GM18511 (cell line): ENCODE data around the gene KIF2A.

Source experiments
- ATAC-seq: cut with Tn5 transposase; IDR thresholded peaks from one replicate; pipeline ENCODE4 v1.9.1; 2021; ENCODE audit warnings: mild to moderate bottlenecking, moderate library complexity; ENCODE audit not compliant: unreplicated experiment

The KIF2A gene

DNA sequence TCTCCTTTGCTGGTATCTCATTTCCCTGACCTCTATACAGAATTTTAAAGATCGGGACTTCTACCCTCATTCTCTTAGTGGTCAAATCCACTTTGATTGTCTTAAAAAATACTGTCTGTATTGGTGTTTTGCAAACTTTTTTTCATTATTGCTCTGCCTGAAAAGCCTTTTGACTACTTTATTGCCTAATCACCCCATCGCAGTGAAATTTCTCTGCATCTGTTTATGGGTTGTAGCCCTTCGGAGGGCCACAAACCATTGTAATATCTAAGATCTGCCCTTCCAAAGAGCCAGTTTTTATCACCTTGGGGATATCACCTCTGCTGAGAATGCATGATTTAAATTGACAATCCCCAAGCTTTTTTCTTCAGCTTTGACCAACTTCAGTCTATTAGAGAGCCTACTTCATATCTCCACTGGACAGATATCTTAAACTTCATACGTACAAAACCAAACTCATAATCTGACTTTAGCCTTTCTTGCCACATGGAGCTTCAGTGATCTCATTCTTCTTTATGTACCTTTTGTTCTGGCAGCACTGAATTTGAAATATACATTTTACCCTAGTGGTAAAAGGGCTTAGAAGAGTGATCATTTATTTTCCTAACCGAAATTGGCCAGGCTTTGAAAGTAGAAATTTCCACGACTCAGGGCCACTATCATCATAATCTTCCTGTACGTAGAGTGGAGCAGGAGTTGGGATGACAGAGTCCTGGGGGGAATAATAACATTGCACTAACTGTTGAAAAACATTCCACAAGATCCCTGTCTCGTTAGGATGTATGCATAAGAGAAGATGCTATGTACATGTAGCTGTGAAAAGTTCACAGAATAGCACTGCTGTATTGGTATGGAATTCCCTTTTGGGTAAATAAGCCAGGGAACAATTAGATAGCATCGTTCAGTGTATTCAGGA lies 21.4 kb downstream of the KIF2A start:
- no peak for ATAC-seq

DNA sequence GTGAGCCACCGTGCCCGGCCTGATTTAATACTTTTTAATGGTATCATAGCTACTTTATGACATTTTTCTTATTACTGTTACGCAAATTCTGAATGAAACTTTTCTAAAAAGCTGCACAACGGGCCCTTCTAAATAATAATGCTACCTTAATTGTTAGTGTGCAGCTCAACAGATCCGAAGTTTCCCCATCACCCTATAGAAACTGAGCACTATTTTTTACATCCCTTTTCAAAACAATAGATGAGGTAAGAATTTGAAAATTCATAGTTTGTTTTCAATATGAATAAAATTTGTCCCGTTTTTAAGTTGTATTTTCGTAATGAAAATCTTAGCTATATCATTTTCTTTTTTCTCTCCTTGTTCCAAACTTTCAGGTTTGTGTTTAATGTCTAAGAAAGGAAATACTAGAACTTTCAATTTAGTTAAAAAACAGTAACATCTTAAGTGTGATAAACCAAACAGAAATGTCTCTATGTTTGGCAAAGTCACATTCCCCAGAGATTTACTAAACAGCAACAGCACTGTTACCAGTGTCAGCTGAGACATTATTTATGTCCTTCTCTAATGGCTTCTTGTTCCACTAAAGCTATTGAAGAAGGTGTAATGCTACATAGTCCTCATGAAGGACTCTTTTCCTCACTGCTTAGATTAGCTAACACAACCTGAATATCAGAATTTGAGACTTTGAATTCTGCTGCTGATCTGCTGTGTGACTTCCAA lies 22.9 kb downstream of the KIF2A start:
- no peak for ATAC-seq

DNA sequence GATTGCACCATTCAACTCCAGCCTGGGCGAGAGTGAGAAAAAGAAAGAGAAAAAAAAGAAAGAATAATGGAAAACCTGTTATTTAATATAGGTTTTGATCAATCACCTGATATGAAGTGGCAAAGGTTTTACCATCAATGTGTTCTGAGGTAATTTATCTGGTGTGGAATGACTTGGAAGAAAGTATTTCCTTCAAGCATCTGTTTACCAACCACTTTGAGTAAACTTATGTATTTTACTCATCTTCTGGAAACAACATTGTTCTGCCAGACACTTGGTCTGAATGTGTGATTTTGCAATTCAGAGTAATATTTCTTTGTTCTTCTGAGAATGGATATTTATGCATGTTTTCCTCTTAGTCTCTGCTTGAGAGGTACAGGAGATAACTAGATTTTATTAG lies 24.3 kb downstream of the KIF2A start:
- ATAC-seq: no peak

DNA sequence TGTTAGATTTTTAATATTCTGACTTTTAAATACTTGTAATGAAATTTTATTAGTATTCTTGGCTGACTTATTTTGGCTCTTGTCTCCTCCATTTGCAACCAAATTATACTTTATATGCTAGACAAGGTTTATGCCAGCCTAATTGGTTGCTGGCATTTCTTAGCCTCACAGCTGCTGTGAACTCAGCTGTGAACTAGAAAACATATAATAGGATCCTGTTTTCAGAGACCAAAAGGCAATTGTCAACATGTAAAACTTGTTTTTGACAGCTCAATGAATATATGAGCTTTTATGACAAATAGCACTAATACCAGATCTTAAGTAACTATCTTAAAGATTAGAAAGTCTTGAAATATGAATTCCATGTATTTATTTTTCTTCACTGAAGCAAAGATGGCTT lies 25.9 kb downstream of the KIF2A start:
- ATAC-seq: no peak

DNA sequence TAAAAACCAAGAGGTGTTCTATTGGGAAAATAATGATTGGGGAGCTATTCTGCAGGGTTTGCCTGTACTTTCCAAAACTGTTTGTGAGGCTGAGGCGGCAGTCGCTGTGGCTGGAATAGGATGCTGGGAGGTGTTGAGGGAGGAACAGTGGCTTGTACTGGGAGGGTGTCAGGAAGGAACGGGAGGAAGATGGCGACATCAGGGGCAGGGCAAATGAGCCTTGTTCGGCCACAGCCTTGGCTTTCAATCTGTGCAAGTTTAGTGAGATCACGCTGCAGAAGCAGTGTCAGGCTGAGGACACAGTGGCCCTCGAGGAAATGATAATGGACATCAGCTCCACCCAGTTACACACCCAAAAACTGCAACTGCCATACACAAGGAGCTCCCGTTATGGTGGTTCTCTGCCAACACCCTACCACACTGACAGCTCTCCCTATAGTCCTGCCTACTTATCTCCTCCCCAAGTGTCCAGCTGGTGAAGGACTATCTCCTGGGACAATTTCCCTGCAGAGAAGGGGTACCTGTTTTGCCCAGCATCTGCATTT lies 27.3 kb downstream of the KIF2A start:
- ATAC-seq: no peak

DNA sequence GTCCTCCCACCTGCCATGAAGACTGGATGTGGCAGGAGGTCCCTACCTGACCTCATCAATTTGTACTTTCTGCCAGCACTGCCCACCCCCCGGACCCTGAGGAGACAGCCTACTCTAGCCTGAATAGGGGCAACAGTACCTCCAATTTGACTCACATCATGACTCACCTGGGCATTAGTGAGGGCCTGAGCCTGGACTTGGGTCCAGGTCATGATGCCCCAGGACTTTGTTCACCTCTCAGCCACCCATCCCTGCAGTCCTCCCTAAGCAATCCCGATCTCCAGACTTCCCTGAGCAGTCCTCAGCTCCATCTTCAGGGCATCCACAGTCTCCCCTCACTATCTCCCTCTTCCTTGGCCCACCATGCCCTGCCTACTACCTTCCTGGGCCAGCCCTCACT lies 28.1 kb downstream of the KIF2A start:
- no peak for ATAC-seq

DNA sequence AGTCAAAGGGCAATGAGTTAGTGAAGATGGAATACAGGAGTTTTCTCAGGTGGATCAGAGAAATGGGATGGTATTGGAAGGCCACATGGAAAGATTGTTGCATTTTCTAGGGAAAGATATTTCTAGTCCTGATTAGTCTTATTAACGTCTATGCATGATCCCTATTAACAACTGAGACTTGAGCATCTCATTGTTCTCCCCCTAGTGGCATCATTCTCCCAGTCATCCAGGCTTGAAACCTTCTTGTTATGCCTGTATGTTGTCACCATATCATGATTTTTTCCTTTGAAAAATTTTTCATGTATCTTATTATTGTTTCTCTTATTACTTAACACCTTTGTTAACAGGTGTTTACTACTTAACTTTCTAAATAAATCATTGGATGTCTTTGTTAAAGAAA lies 34.4 kb downstream of the KIF2A start:
- ATAC-seq: no peak

DNA sequence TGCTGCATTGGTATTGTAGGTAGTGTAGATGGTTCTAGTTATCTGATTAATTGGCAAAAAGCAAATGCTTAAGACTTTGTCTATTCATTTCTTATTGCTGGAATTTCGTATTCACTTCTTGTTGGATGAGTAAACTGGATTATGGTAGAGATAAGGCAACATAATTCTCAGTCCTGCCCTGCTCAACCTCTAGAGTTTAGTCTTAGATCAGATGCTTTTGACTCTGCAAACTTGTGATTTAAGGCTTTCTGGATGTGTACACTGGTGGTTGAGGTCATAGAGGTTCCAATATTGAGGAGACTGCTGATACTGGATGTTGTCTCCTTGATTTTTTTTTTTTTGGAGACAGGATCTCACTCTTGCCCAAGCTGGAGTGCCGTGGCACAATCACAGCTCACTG lies 35.0 kb downstream of the KIF2A start:
- ATAC-seq: no peak

DNA sequence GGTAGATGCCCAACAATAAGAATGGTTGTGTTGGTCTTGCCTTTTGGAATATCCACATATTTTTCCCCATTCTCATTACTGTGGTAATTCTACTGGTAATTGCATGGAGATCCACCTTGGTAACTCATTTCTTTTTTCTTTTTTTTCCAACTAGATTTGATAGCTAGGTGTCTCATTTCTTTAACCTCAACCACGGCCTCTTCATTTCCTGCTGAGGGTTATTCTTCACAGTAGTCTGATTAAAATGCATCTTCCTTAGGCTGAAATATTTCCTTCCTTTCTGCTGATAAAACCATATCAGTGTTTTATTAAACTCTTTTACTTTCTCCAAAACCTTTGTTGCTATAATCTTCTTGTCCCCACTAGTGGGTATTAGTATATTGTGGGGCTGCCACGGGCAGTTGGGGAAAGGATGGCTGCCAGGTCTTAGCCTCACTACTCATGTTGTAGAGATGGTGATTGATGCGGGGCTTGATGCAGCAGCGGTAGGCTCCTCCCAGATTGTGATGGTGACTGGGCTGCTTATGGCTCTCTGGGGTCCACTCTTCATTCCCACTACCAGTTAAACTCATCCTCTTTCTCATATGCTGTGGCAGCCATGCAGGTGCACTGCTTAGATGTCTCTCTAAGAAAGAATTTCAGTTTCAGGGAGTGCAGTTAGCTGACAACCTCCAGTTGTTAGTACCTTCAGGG lies 35.9 kb downstream of the KIF2A start:
- peak; percentile 68 for ATAC-seq

DNA sequence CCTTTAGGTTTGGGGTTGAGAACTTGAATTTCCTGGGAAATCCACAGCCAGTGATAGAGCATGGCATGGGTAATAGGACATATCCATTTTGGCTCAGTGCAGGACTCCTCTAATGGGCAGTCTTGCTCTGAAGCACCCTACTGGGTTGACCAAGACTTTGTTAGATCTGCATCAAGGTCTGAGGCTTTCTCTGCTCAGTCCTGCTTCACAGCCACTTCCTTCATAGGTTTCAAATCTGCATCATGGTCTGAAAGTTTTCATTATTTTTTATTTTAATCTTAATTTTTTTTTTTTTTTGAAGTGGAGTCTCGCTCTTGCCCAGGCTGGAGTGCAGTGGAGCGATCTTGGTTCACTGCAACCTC lies 36.5 kb downstream of the KIF2A start:
- peak; percentile 63 for ATAC-seq

DNA sequence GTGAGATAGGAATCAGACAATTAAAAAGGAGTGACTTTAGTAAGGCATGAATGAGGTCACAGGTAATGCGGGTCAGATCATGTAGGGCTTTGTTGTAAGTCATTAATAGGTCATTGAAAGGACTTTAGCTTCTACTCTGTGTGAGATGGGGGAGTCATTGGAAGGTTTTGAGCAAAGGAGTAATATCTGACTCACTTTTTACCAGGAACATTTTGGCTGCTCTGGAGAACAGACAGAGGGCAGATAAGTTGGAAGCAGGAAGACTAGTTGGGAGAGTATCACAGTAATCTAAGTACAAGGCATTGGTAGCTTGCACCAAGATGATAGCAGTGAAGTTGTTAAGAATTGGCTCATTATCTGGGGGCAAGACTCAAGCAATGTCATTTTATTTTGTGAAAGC lies 37.4 kb downstream of the KIF2A start:
- ATAC-seq: no peak

DNA sequence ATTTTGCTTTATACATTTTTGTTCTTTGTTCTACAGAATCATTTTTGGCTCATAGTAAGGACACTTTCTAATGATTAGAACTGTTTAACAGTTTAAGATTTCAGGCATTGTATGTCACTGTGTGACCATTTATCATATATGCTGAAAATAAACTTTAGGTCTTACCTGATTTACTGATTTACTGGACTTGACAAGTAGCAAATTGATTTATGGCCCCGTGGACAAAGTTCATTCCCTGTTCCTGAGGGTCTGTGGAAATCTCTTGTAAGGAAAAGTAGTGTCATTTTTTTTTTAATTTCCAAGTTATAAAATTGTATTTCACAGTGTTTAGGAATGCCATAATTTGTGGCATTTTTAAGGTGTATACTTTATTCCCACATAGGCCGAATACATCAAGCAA lies 40.7 kb downstream of the KIF2A start:
- ATAC-seq: no peak

DNA sequence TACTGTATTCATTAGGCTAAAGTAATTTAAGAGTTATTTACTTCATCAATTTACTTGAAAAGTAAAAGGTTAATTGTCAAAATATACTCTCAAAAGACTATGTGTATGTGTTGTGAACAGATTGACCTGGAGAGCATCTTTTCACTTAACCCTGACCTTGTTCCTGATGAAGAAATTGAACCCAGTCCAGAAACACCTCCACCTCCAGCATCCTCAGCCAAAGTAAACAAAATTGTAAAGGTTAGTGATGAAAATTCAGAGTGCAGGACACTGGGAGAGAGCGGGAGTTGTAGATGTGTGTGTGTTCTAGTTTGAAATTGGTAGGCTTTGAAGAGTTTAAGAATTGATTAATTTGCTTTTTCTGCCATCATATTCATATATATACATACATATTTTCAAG lies 41.9 kb downstream of the KIF2A start:
- no peak for ATAC-seq

DNA sequence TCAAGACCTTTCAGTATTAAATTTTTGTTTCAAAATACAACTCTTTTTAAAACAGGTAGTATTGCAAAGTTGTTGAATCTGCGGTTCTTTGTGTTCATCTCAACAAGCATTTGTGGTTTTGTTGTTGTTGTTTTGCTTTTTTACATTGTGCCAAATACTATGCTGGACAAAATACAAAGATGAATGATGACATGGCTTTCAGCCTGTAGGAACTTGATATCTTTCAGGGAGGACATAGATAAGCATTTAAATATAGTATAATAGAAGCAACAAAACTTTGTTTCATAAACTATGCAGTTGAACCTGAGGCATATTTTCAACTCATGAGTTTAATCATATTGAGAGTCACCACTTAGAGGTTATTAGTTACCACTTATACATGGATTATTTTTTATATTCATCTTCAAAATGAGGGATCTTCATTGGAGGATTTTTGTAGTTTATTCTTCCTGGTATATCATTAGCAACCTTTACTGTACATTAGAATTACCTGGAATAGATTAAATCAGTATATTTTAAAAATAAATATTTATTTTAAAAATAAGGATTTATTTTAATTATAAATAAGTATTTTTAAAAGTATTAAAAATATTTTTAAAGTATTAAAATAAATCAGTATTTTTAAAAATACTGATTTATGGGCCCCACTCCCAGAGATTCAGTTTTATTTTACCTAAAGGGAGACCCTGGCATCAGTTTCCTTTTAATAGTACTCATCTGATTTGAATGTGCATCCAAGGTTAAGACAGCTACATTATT lies 42.9 kb downstream of the KIF2A start:
- ATAC-seq: no peak

DNA sequence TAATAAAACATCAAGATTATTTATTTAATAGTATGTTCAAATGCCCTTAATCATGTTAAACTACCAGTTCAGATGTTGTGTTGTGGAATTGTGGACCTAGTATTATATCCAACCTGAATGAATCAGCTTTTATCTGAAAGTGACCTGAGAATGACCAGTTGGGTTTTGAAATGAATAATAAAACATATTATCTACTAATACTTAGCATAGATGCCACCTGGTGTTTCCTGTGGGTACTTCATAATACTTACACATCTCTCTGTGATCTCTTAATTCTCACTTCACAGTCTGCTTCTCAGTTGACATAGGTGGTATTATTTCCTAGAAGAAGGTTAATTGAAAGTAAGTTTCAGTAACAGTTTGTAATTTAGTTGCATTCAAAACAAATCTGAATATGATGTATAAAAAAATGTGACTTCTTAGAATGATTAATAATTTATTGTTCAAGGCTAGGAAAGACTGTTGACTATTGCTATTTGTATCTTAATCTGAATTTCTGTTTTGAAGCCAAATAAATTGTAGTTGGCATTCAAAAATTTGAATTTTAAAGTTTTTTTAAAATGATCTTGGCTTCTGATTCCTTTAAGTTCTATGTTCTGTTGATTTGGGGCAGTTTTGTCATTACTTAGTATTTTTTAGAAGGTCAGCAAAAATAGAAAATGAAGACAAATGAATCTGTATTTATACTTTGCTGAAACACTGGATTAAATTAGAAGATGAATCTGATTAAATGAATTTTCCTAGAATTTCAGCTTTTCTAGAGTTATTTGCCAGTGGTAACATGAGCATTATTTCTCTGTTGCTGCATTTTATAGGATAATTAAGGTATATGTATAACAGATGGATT lies 48.2 kb downstream of the KIF2A start:
- ATAC-seq: peak; percentile 93

DNA sequence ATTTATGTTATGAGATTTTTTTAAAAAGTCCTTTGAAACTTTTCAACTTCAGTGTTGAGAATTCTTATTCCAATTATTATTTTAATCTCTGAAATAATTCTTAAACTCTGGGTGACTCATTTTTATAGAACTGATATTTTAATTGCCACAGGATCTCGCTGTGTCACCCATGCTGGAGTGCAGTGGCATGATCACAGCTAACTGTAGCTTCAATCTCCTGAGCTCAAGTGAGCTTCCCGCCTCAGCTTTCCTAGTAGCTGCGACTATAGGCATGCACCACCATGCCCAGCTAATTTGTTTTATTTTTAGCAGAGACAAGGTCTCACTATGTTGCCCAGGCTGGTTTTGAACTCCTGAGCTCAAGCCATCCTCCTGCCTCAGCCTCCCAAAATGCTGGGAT lies 56.7 kb downstream of the KIF2A start:
- no peak for ATAC-seq

DNA sequence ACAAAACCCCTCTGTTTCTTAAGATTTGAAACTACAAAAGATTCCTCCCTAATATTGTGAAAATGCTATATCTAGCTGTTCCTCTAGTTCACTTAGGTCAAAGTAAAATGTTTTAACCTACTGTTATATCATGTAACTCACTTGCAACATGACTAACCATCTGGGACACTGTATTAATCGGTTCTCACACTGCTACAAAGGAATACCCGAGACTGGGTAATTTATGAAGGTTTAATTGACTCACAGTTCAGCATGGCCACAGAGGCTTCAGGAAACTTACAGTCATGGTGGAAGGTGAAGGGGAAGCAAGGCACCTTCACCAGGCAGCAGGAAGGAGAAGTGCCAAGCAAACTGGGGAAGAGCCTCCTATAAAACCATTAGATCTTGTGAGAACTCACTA lies 63.0 kb downstream of the KIF2A start:
- no peak for ATAC-seq

DNA sequence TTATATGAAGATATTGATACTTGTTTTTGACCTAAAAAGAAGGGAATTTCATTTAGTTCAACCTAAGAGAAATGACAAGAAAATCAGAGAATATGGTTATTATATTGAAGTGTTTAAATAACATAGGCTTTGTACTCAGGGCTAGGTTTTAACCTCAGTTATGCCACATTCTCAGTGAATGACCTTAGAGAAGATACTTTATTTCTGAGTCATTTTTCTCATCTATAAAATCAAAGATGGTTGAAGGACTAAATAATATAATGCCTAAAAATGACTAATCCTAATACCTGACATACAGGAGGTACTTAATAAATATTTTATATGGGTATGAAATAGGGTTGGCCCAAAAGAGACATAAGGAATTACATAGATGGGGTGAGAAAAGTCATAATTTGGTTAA lies 65.4 kb downstream of the KIF2A start:
- no peak for ATAC-seq

DNA sequence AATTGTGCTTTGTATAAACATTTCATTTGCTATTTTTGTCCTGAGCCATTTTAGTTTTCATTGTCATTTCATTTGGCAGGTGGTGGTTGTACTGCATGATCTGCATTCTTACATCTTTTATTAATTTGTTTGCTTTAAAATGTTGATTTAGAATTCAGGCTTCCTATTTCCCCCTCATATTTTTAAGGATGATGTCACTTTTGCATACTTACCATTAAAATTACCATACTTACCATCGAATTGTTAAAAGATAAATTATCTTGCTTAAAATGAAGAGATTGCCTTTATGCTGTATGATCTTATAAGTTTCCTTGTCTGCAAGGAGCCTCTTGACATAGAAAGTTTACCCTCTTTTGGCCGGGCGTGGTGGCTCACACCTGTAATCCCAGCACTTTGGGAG lies 66.6 kb downstream of the KIF2A start:
- ATAC-seq: no peak

DNA sequence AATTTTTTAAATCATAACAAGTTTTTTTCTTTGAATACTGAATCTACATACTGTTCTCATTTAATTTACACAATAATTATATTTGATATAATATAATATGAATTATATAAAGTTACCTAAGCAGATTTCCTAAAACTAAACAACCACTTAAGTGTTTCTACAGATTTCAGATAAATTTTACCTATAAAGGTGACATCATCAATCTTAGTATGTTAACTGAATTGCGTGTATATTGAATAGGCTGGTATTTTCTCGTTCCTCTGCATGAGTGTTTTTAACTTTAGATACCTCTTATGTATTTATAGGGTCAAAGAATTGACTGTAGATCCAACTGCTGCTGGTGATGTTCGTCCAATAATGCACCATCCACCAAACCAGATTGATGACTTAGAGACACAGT lies 67.4 kb downstream of the KIF2A start:
- no peak for ATAC-seq
